Endodermal cell (in vitro differentiated cells): ENCODE results near the gene CHCHD4. TPM values are rescaled to one million over a fixed set of nuclear protein-coding genes. Genes with fewer than 3 reads are reported as not detected.

Experiments used
- DNase-seq: peaks from one replicate; pipeline ENCODE4 v3.0.0-alpha.2; 2017
- H3K27ac ChIP-seq: 2 replicates; pipeline ENCODE4 v1.5.1; 2013; ENCODE audit warnings: mild to moderate bottlenecking, low read depth, low read length, moderate library complexity
- H3K27me3 ChIP-seq: 2 replicates; pipeline ENCODE4 v1.6.1; 2013; ENCODE audit warnings: mild to moderate bottlenecking, low read length, moderate library complexity; ENCODE audit not compliant: insufficient read depth, control insufficient read depth, poor library complexity, severe bottlenecking
- H3K36me3 ChIP-seq: 2 replicates; pipeline ENCODE4 v1.7.0; 2013; ENCODE audit warnings: mild to moderate bottlenecking, low read length, moderate library complexity; ENCODE audit not compliant: control insufficient read depth, insufficient read depth
- H3K4me1 ChIP-seq: one replicate; pipeline ENCODE4 v1.7.0; 2013; ENCODE audit warnings: low read length; ENCODE audit not compliant: control insufficient read depth, insufficient read depth
- H3K4me3 ChIP-seq: 2 replicates; pipeline ENCODE4 v1.5.1; 2013; ENCODE audit warnings: mild to moderate bottlenecking, low read length, moderate library complexity
- H3K9ac ChIP-seq: 2 replicates; pipeline ENCODE4 v1.6.1; 2013; ENCODE audit warnings: mild to moderate bottlenecking, low read length, moderate library complexity; ENCODE audit not compliant: poor library complexity, severe bottlenecking; ENCODE audit errors: extremely low read depth
- H3K9me3 ChIP-seq: 2 replicates; pipeline ENCODE4 v1.6.1; 2013; ENCODE audit warnings: mild to moderate bottlenecking, low read length, moderate library complexity; ENCODE audit not compliant: control insufficient read depth
- H3K27ac Mint-ChIP-seq: 2 replicates; pipeline ENCODE4 v1.8.0; 2020; ENCODE audit warnings: mixed read lengths
- H3K27me3 Mint-ChIP-seq: 2 replicates; pipeline ENCODE4 v1.8.0; 2021; ENCODE audit warnings: mild to moderate bottlenecking, mixed read lengths; ENCODE audit not compliant: insufficient read depth
- H3K36me3 Mint-ChIP-seq: 2 replicates; pipeline ENCODE4 v1.8.0; 2020; ENCODE audit warnings: low read depth, mixed read lengths
- H3K4me1 Mint-ChIP-seq: 2 replicates; pipeline ENCODE4 v1.8.0; 2020; ENCODE audit warnings: mixed read lengths
- H3K4me3 Mint-ChIP-seq: 2 replicates; pipeline ENCODE4 v1.8.0; 2020; ENCODE audit warnings: mild to moderate bottlenecking, moderate library complexity, mixed read lengths
- H3K9me3 Mint-ChIP-seq: 2 replicates; pipeline ENCODE4 v1.8.0; 2020; ENCODE audit warnings: mild to moderate bottlenecking, mixed read lengths
- CTCF ChIP-seq: fragments of 200-600 bp; sonication (generic); conservative IDR thresholded peaks from 2 replicates; pipeline ENCODE4 v1.5.0; 2021; ENCODE audit warnings: antibody characterized with exemption, mild to moderate bottlenecking
- WGBS, 2 experiments: methylation state at CpG; one replicate each; pipeline versions ENCODE4 v1.1.5 to v1.1.7; 2013; ENCODE audit warnings: missing lambda C conversion rate in 2 of 2, mixed read lengths in 1 of 2; ENCODE audit not compliant: insufficient coverage in 1 of 2, insufficient read length in 1 of 2; 5-methylcytosine and 5-hydroxymethylcytosine counted together
- total RNA-seq, 2 donors: library from RNA; stranded (reverse); fragmentation: NEBNext Ultra II Directional in 1 of 2; extraction: Animal tissue kit (Norgen Biotek cat#: 25700) in 1 of 2; gene quantifications; 2 replicates in 1 of 2; 3 replicates in 1 of 2; pipeline ENCODE4 v1.2.1, GENCODE V29; 2021

CHCHD4 gene
- total RNA-seq, 2 donors from 2014 or later, result 16.2 to 20.5 TPM

GRCh38 chr3:14132689-14133088 lies 8.0 kb upstream of the CHCHD4 start:
- H3K27me3 Mint-ChIP-seq, result no peaks in the 10 kb centered on the region

GRCh38 chr3:14132120-14132519 lies 7.5 kb upstream of the CHCHD4 start:
- no peaks in the 10 kb centered on the region for H3K27me3 Mint-ChIP-seq
- Histone ChIP-seq H3K9me3 (peaks cover 5% of the 10 kb centered on the region), H3K36me3 (peaks cover 97% of the 10 kb centered on the region), H3K27ac (no peak overlapping the region), H3K27me3 (no peaks in the 10 kb centered on the region), H3K9ac (no peak overlapping the region), H3K4me3 (no peak overlapping the region), H3K4me1 (no peaks in the 10 kb centered on the region)
- H3K4me3 Mint-ChIP-seq, result no peak overlapping the region
- WGBS, 2 experiments, result 93 to 100% methylated on average over 6 to 8 of the region's 8 CpGs
- no peaks in the 10 kb centered on the region for H3K4me1 Mint-ChIP-seq
- TF ChIP-seq CTCF, result no peak
- no peak overlapping the region for H3K27ac Mint-ChIP-seq
- no peaks in the 10 kb centered on the region for H3K9me3 Mint-ChIP-seq
- peaks cover 83% of the 10 kb centered on the region for H3K36me3 Mint-ChIP-seq
- no peak for DNase-seq

More at GRCh38 chr3:14132689-14133088, 8.0 kb upstream of the CHCHD4 start:
- Mint-ChIP-seq H3K4me3 (no peak overlapping the region), H3K9me3 (no peaks in the 10 kb centered on the region), H3K27ac (no peak overlapping the region), H3K36me3 (peaks cover 81% of the 10 kb centered on the region), H3K4me1 (no peaks in the 10 kb centered on the region)
- 82 to 86% methylated on average over 6 of the region's 6 CpGs for WGBS, 2 experiments
- no peak for DNase-seq
- H3K4me1 ChIP-seq, result no peaks in the 10 kb centered on the region
- H3K4me3 ChIP-seq, result no peak overlapping the region
- H3K9me3 ChIP-seq, result peaks cover 5% of the 10 kb centered on the region
- no peak for TF ChIP-seq CTCF
- H3K27ac ChIP-seq, result no peak overlapping the region
- no peak overlapping the region for H3K9ac ChIP-seq
- no peaks in the 10 kb centered on the region for H3K27me3 ChIP-seq
- peaks cover 97% of the 10 kb centered on the region for H3K36me3 ChIP-seq

- Histone ChIP-seq H3K4me3 (no peak overlapping the region), H3K9me3 (peaks cover 5% of the 10 kb centered on the region), H3K4me1 (peaks cover 3% of the 10 kb centered on the region), H3K27ac (no peak overlapping the region), H3K9ac (no peak overlapping the region), H3K36me3 (peaks cover 92% of the 10 kb centered on the region), H3K27me3 (no peaks in the 10 kb centered on the region)
- TF ChIP-seq CTCF, result no peak
- Mint-ChIP-seq H3K9me3 (no peaks in the 10 kb centered on the region), H3K27me3 (no peaks in the 10 kb centered on the region), H3K36me3 (peaks cover 83% of the 10 kb centered on the region), H3K4me3 (no peak overlapping the region), H3K27ac (no peak overlapping the region), H3K4me1 (peaks cover 4% of the 10 kb centered on the region)
- WGBS, 2 experiments, result 91 to 93% methylated on average over 3 to 5 of the region's 5 CpGs
- no peak for DNase-seq
Observed at GRCh38 chr3:14131134-14131533, 6.5 kb upstream of the CHCHD4 start.
